Upper lobe of right lung (tissue), 1 donor: ENCODE results near the gene TBCB. TPM values are rescaled to one million over a fixed set of nuclear protein-coding genes. Genes with fewer than 3 reads are reported as not detected.

Source experiments
- ATAC-seq: fragments of 200-7000 bp; cut with Tn5 transposase; one replicate; pipeline ENCODE4 v1.9.1; 2020; ENCODE audit warnings: mild to moderate bottlenecking, moderate library complexity
- DNase-seq: peaks from one replicate; pipeline ENCODE4 v3.0.0-alpha.2; 2020
- H3K27ac ChIP-seq: fragments of 200-600 bp; one replicate; pipeline ENCODE4 v1.8.0; 2022
- H3K27me3 ChIP-seq: fragments of 200-600 bp; one replicate; pipeline ENCODE4 v1.8.0; 2022; ENCODE audit warnings: mild to moderate bottlenecking
- H3K36me3 ChIP-seq: fragments of 200-600 bp; one replicate; pipeline ENCODE4 v1.8.0; 2022
- H3K4me1 ChIP-seq: fragments of 200-600 bp; one replicate; pipeline ENCODE4 v1.8.0; 2022
- H3K4me3 ChIP-seq: fragments of 200-600 bp; one replicate; pipeline ENCODE4 v1.8.0; 2022; ENCODE audit warnings: mild to moderate bottlenecking
- H3K9me3 ChIP-seq: fragments of 200-600 bp; one replicate; pipeline ENCODE4 v1.8.0; 2022
- intact Hi-C: fragments of 100-400 bp; cut with DNase I; formaldehyde crosslinking; loops from one replicate; pipeline ENCODE4 v1.11.0; 2022
- total RNA-seq: library from RNA; stranded (reverse); fragmentation: NEBNext Ultra II Directional; extraction: Animal tissue kit (Norgen Biotek cat#: 25700); gene quantifications from one replicate; pipeline ENCODE4 v1.2.1, GENCODE V29; 2021
- TF ChIP-seq, protein P1 (sequence below): fragments of 200-600 bp; IDR thresholded peaks from one replicate; pipeline ENCODE4 v1.8.0; 2022; ENCODE audit warnings: antibody characterized with exemption
- donor health status: DM: no; HTN: yes; CAD: no; lungs with severe emphysema.

Gene TBCB
- total RNA-seq, 1 donor from 2014 or later = 82.2 TPM

- TF ChIP-seq, protein P1, sequence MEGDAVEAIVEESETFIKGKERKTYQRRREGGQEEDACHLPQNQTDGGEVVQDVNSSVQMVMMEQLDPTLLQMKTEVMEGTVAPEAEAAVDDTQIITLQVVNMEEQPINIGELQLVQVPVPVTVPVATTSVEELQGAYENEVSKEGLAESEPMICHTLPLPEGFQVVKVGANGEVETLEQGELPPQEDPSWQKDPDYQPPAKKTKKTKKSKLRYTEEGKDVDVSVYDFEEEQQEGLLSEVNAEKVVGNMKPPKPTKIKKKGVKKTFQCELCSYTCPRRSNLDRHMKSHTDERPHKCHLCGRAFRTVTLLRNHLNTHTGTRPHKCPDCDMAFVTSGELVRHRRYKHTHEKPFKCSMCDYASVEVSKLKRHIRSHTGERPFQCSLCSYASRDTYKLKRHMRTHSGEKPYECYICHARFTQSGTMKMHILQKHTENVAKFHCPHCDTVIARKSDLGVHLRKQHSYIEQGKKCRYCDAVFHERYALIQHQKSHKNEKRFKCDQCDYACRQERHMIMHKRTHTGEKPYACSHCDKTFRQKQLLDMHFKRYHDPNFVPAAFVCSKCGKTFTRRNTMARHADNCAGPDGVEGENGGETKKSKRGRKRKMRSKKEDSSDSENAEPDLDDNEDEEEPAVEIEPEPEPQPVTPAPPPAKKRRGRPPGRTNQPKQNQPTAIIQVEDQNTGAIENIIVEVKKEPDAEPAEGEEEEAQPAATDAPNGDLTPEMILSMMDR = no peak
- H3K27ac ChIP-seq = no peak overlapping the region
- no peaks in the 10 kb centered on the region for H3K27me3 ChIP-seq
- intact Hi-C loops = no loop called here
- H3K9me3 ChIP-seq = no peaks in the 10 kb centered on the region
- DNase-seq (no peak), ATAC-seq (no peak)
- no peaks in the 10 kb centered on the region for H3K36me3 ChIP-seq
- no peak overlapping the region for H3K4me3 ChIP-seq
- H3K4me1 ChIP-seq = no peaks in the 10 kb centered on the region
Observed at GRCh38 chr19:36103040-36103626, 12.1 kb upstream of the TBCB start.

DNA sequence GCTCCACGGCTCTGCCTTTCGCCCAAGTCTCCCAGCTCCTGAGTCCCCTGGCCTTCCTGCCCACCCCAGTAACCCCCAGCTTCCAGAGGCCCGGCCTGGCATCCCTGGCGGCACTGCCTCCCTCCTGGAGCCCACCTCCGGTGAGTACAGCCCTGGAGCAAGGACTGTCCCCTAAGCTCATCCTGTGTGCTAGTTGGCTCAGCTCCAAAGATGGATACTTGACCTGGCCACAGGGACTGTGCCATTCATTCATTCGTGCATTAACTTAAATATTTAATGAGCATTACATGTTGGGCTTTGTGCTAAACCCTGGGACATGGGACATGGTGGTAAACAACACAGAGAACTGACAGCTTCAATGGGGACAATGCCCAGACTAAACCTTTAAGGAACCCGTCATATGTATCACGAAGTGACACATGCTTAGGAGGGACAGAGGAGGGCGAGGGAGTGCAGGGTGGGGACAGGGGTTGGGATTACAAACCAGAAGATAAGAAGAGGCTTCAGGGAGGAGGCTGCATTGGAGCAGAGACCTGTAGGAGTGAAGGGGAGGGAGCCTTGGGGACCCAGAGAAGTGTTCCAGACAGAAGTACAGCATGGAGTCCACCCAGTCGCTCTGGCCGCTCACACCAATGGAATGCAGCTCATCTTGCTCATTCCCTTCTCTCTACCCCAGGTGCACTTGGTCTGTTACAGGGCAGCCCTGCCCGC lies 11.3 kb upstream of the TBCB start:
- DNase-seq = no peak
- no peaks in the 10 kb centered on the region for H3K9me3 ChIP-seq
- intact Hi-C loops = no loop called here

GRCh38 chr19:36106441-36106840 lies 8.8 kb upstream of the TBCB start:
- Histone ChIP-seq H3K4me3 (no peak overlapping the region), H3K4me1 (no peaks in the 10 kb centered on the region), H3K27me3 (no peaks in the 10 kb centered on the region), H3K9me3 (no peaks in the 10 kb centered on the region), H3K27ac (no peak overlapping the region), H3K36me3 (no peaks in the 10 kb centered on the region)
- DNase-seq (no peak), ATAC-seq (no peak)
- TF ChIP-seq, protein P1 = no peak
- intact Hi-C loops = no loop called here

More for the DNA sequence above, 11.3 kb upstream of the TBCB start:
- TF ChIP-seq, protein P1 = no peak
- Histone ChIP-seq H3K4me1 (no peaks in the 10 kb centered on the region), H3K27me3 (no peaks in the 10 kb centered on the region), H3K36me3 (no peaks in the 10 kb centered on the region), H3K27ac (no peak overlapping the region), H3K4me3 (no peak overlapping the region)
- no peak for ATAC-seq

DNA sequence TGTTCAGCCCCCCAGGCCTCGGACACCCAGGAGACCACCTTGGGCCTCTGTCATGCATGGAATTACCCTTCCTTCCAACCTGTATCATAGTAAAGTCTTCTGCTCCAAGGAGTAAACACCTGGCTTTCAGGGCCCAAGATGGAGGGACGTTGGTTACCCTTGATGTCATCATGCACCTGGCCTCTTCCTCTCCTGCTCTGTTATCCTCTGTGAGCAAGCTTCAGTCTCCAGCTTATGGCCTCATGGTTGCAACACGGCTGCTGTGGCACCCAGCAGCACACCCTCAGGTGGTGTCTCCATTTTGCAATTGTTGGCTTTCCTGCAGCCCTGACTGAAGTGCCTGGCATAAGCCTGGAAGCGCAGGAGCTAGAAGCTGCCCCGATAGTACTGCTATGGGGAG lies 8.3 kb upstream of the TBCB start:
- H3K27me3 ChIP-seq = no peaks in the 10 kb centered on the region
- ATAC-seq (no peak), DNase-seq (no peak)
- H3K36me3 ChIP-seq = no peaks in the 10 kb centered on the region
- H3K4me3 ChIP-seq = no peak overlapping the region
- H3K4me1 ChIP-seq = no peaks in the 10 kb centered on the region
- intact Hi-C loops = no loop called here
- H3K9me3 ChIP-seq = no peaks in the 10 kb centered on the region
- TF ChIP-seq, protein P1 = no peak
- H3K27ac ChIP-seq = no peak overlapping the region

GRCh38 chr19:36108684-36109083 lies 6.6 kb upstream of the TBCB start:
- Histone ChIP-seq H3K9me3 (no peaks in the 10 kb centered on the region), H3K27ac (no peak overlapping the region), H3K4me1 (no peaks in the 10 kb centered on the region), H3K36me3 (peaks cover 12% of the 10 kb centered on the region), H3K4me3 (no peak overlapping the region), H3K27me3 (no peaks in the 10 kb centered on the region)
- no peak for DNase-seq
- TF ChIP-seq, protein P1 = no peak
- intact Hi-C loops = no loop called here
- no peak for ATAC-seq
